Stimulated activated naive CD8-positive, alpha-beta T cell treated with anti-CD3 and anti-CD28 coated beads, Interleukin-15, amount 100 ng/mL, for 72 hours (primary cell): ENCODE results near the gene NDFIP1.
"Not testable (repeated sequence)": the region's sequence is repeated elsewhere in the genome, so short reads cannot be mapped to it uniquely, and the experiment has no call there.

ENCODE experiments used
- ATAC-seq: fragments of 150-1000 bp; cut with Tn5 transposase; 2 replicates; pipeline ENCODE4 v1.10.0; 2021; ENCODE audit warnings: mild to moderate bottlenecking, moderate library complexity
- DNase-seq, 2 donors: peaks; one replicate each; pipeline ENCODE4 v3.0.0; 2021 to 2022
- H3K27ac Mint-ChIP-seq, 2 donors: one replicate each; pipeline ENCODE4 v1.8.0; 2022; ENCODE audit warnings: mild to moderate bottlenecking in 2 of 2, mixed read lengths in 2 of 2, moderate library complexity in 2 of 2
- H3K27me3 Mint-ChIP-seq: one replicate; pipeline ENCODE4 v1.8.0; 2022; ENCODE audit warnings: mixed read lengths
- H3K4me1 Mint-ChIP-seq: one replicate; pipeline ENCODE4 v1.8.0; 2022; ENCODE audit warnings: mild to moderate bottlenecking, mixed read lengths
- H3K4me3 Mint-ChIP-seq, 2 donors: one replicate each; pipeline ENCODE4 v1.8.0; 2022; ENCODE audit warnings: mild to moderate bottlenecking in 2 of 2, mixed read lengths in 2 of 2, moderate library complexity in 1 of 2
- H3K9me3 Mint-ChIP-seq, 2 donors: one replicate each; pipeline ENCODE4 v1.8.0; 2022; ENCODE audit warnings: mixed read lengths in 2 of 2

The NDFIP1 gene

GRCh38 chr5:142178651-142179050 is 70.1 kb downstream of the NDFIP1 start:
- ATAC-seq (no peak), DNase-seq (no peak)
- Mint-ChIP-seq H3K27ac (no peak overlapping the region), H3K9me3 (no peaks in the 10 kb centered on the region), H3K4me3 (no peak overlapping the region), H3K27me3 (peaks cover 8% of the 10 kb centered on the region), H3K4me1 (no peaks in the 10 kb centered on the region)

GRCh38 chr5:142179776-142180387 is 71.3 kb downstream of the NDFIP1 start:
- DNase-seq (no peak), ATAC-seq (no peak)
- H3K27me3 Mint-ChIP-seq, result peaks cover 12% of the 10 kb centered on the region
- no peaks in the 10 kb centered on the region for H3K9me3 Mint-ChIP-seq
- no peak overlapping the region for H3K27ac Mint-ChIP-seq
- H3K4me1 Mint-ChIP-seq, result no peaks in the 10 kb centered on the region
- no peak overlapping the region for H3K4me3 Mint-ChIP-seq

- DNase-seq (no peak), ATAC-seq (no peak)
- H3K4me3 Mint-ChIP-seq, result no peak overlapping the region
- no peaks in the 10 kb centered on the region for H3K9me3 Mint-ChIP-seq
- no peak overlapping the region for H3K27ac Mint-ChIP-seq
- H3K27me3 Mint-ChIP-seq, result peaks cover 8% of the 10 kb centered on the region
- no peaks in the 10 kb centered on the region for H3K4me1 Mint-ChIP-seq
Measured at GRCh38 chr5:142181096-142181495, 72.5 kb downstream of the NDFIP1 start.

- Mint-ChIP-seq H3K27me3 (peaks cover 8% of the 10 kb centered on the region), H3K27ac (peak overlapping the region in 1 of 2 donors; percentile 91), H3K9me3 (no peaks in the 10 kb centered on the region), H3K4me3 (no peak overlapping the region), H3K4me1 (no peaks in the 10 kb centered on the region)
- ATAC-seq (no peak), DNase-seq (no peak)
Measured at GRCh38 chr5:142181547-142182163, 73.1 kb downstream of the NDFIP1 start.

- no peak for DNase-seq
- H3K4me3 Mint-ChIP-seq, result no peak overlapping the region
- ATAC-seq, result no peak
- no peaks in the 10 kb centered on the region for H3K9me3 Mint-ChIP-seq
- H3K4me1 Mint-ChIP-seq, result no peaks in the 10 kb centered on the region
- no peak overlapping the region for H3K27ac Mint-ChIP-seq
- peaks cover 15% of the 10 kb centered on the region for H3K27me3 Mint-ChIP-seq
Measured at GRCh38 chr5:142182840-142183239, 74.3 kb downstream of the NDFIP1 start.

GRCh38 chr5:142183561-142183960 is 75.0 kb downstream of the NDFIP1 start:
- Mint-ChIP-seq H3K27me3 (peaks cover 16% of the 10 kb centered on the region), H3K9me3 (no peaks in the 10 kb centered on the region), H3K4me3 (no peak overlapping the region), H3K27ac (no peak overlapping the region), H3K4me1 (no peaks in the 10 kb centered on the region)
- ATAC-seq, result no peak
- no peak for DNase-seq

- no peak for ATAC-seq
- no peak overlapping the region for H3K4me3 Mint-ChIP-seq
- DNase-seq, result no peak
- H3K27ac Mint-ChIP-seq, result no peak overlapping the region
- H3K9me3 Mint-ChIP-seq, result no peaks in the 10 kb centered on the region
- H3K27me3 Mint-ChIP-seq, result peaks cover 16% of the 10 kb centered on the region
- no peaks in the 10 kb centered on the region for H3K4me1 Mint-ChIP-seq
Measured at GRCh38 chr5:142184988-142185387, 76.4 kb downstream of the NDFIP1 start.

- Mint-ChIP-seq H3K27me3 (peaks cover 16% of the 10 kb centered on the region), H3K4me1 (no peaks in the 10 kb centered on the region), H3K27ac (no peak overlapping the region), H3K4me3 (no peak overlapping the region), H3K9me3 (no peaks in the 10 kb centered on the region)
- no peak for DNase-seq
- no peak for ATAC-seq
Measured at GRCh38 chr5:142186514-142186856, 77.9 kb downstream of the NDFIP1 start.

GRCh38 chr5:142186857-142187594 is 78.4 kb downstream of the NDFIP1 start:
- DNase-seq (no peak), ATAC-seq (no peak)
- Mint-ChIP-seq H3K4me3 (no peak overlapping the region), H3K4me1 (no peaks in the 10 kb centered on the region), H3K9me3 (no peaks in the 10 kb centered on the region), H3K27me3 (peaks cover 16% of the 10 kb centered on the region), H3K27ac (no peak overlapping the region)

- not testable (repeated sequence) for H3K27ac Mint-ChIP-seq, DNase-seq, ATAC-seq, H3K4me3 Mint-ChIP-seq, H3K4me1 Mint-ChIP-seq, H3K9me3 Mint-ChIP-seq
- H3K27me3 Mint-ChIP-seq, result peaks cover 16% of the 10 kb centered on the region
Measured at GRCh38 chr5:142188691-142189090, 80.1 kb downstream of the NDFIP1 start.

- ATAC-seq, result no peak
- peaks cover 13% of the 10 kb centered on the region for H3K27me3 Mint-ChIP-seq
- no peaks in the 10 kb centered on the region for H3K9me3 Mint-ChIP-seq
Measured at GRCh38 chr5:142189813-142190212, 81.2 kb downstream of the NDFIP1 start.

GRCh38 chr5:142191776-142192175 is 83.2 kb downstream of the NDFIP1 start:
- H3K9me3 Mint-ChIP-seq, result no peaks in the 10 kb centered on the region
- H3K27ac Mint-ChIP-seq, result peak overlapping the region in 1 of 2 donors; percentile 24
- DNase-seq (no peak), ATAC-seq (no peak)
- no peaks in the 10 kb centered on the region for H3K4me1 Mint-ChIP-seq
- peaks cover 8% of the 10 kb centered on the region for H3K27me3 Mint-ChIP-seq
- H3K4me3 Mint-ChIP-seq, result no peak overlapping the region

More at GRCh38 chr5:142189813-142190212, 81.2 kb downstream of the NDFIP1 start:
- DNase-seq, result no peak
- no peak overlapping the region for H3K4me3 Mint-ChIP-seq
- no peaks in the 10 kb centered on the region for H3K4me1 Mint-ChIP-seq
- no peak overlapping the region for H3K27ac Mint-ChIP-seq

GRCh38 chr5:142192286-142193113 is 83.9 kb downstream of the NDFIP1 start:
- no peak for DNase-seq
- Mint-ChIP-seq H3K9me3 (no peaks in the 10 kb centered on the region), H3K4me3 (no peak overlapping the region), H3K27ac (peak overlapping the region in 1 of 2 donors; percentile 24), H3K4me1 (no peaks in the 10 kb centered on the region), H3K27me3 (peaks cover 4% of the 10 kb centered on the region)
- no peak for ATAC-seq

- H3K9me3 Mint-ChIP-seq, result no peaks in the 10 kb centered on the region
- H3K27ac Mint-ChIP-seq, result no peak overlapping the region
- H3K4me1 Mint-ChIP-seq, result no peaks in the 10 kb centered on the region
- DNase-seq, result no peak
- no peak overlapping the region for H3K4me3 Mint-ChIP-seq
- no peak for ATAC-seq
- no peaks in the 10 kb centered on the region for H3K27me3 Mint-ChIP-seq
Measured at GRCh38 chr5:142193114-142193428, 84.5 kb downstream of the NDFIP1 start.

- no peaks in the 10 kb centered on the region for H3K27me3 Mint-ChIP-seq
- no peak overlapping the region for H3K27ac Mint-ChIP-seq
- H3K4me3 Mint-ChIP-seq, result no peak overlapping the region
- DNase-seq (no peak), ATAC-seq (no peak)
- H3K4me1 Mint-ChIP-seq, result no peaks in the 10 kb centered on the region
- H3K9me3 Mint-ChIP-seq, result no peaks in the 10 kb centered on the region
Measured at GRCh38 chr5:142197098-142197497, 88.5 kb downstream of the NDFIP1 start.

GRCh38 chr5:142197781-142198180 is 89.2 kb downstream of the NDFIP1 start:
- H3K9me3 Mint-ChIP-seq, result no peaks in the 10 kb centered on the region
- ATAC-seq (no peak), DNase-seq (no peak)
- no peaks in the 10 kb centered on the region for H3K4me1 Mint-ChIP-seq
- H3K27ac Mint-ChIP-seq, result no peak overlapping the region
- no peaks in the 10 kb centered on the region for H3K27me3 Mint-ChIP-seq
- no peak overlapping the region for H3K4me3 Mint-ChIP-seq
